NCI-H2029 (cell line): ENCODE results near the gene GALNT16.

Experiments used
- DNase-seq: peaks from one replicate; lab custom pipeline; 2025; lab: John Stamatoyannopoulos, UW

Gene GALNT16

DNA sequence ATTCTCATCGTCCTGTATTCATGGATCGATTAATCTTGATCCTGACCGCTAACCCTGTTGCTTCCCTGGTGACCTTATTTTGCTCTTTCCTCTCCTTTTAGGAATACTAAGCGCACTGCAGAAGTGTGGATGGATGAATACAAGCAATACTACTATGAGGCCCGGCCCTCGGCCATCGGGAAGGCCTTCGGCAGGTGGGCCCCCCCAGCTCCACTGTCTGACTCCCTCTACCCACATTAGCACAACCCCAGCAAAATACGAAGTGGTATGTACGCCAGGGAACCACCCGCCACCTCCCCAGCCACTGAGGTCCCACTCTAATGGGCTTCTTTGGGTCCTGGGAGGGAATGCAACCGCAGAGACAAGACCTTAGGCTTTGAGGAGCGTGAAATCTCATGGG is 79.5 kb downstream of the GALNT16 start:
- no peak for DNase-seq

- no peak for DNase-seq
Measured at GRCh38 chr14:69342928-69343525, 83.1 kb downstream of the GALNT16 start.

DNA sequence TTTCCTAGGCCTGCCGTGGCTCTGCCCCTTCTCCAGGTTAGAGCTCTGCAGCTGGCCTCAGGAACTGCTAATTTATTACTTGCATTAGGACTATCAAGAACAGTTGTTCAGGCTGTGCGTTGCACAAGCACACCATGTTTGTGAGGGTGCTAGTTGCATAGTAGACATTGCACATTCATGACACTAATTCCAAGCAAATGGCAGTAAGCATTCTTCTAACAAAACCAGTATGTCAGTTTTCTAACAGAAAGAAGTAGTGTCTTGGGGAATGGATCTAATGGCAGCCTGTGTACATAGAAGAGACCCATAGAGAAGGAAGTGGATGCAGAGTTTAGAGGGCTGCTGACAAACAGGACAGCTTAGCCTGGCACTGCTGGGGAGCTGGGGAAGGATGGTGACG is 84.2 kb downstream of the GALNT16 start:
- DNase-seq, result no peak

- no peak for DNase-seq
Measured at GRCh38 chr14:69345402-69345801, 85.4 kb downstream of the GALNT16 start.

DNA sequence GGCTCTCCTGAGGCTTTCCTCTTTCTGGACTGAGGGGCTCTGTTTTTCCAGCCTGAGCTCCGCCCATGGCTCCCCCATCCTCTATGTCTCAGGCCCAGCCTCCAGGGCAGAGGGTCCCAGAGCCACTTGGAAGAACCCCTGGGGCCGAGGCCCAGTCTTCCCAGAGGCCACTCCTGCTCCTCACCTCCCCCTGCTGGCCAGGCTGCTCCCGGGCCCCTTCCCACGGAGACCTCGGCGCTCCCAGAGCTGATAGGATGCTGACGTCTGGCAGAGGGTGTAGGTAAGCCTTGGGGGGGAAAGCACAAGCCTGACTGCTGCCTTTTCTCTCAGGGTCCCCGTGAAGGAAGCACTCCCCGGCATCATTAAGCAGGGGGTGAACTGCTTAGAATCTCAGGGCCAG is 86.8 kb downstream of the GALNT16 start:
- DNase-seq, result no peak

GRCh38 chr14:69349091-69349777 is 89.3 kb downstream of the GALNT16 start:
- no peak for DNase-seq

DNA sequence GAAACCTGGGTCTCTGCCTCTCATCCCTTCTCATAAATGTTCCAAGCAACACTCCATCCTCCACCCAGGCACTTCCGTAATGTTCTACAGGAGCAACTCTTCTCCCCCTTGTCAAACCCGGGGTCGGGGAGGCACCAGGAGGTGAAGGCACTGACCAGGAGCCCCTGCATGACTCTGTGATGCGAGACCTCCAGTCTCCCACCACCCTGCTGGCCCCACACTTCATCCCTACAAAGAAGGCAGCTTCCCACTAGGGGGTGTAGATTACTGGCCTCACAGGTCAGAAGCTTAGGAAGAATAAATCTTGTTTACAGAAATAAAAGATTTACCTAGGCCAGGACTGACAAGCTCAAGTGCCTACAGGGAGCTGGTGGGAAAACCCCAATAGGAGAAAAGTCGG is 90.9 kb downstream of the GALNT16 start:
- DNase-seq, result no peak

DNA sequence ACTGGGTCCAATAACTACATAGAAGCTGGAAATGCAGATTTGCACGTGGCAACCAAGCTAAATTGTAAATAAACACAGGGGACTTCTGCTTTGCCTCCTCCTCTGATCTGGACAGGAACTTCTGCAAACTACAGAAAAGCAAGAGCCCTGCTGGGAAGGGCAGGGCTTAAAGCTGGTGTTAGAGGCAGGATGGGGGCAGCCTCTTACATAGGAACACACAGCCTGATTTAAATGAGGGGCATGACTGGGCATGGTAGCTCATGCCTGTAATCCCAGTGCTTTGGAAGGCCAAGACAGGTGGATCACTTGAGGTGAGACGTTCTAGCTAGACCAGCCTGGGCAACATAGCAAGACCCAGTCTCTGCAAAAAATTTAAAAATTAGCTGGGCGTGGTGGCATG is 91.4 kb downstream of the GALNT16 start:
- DNase-seq, result no peak

DNA sequence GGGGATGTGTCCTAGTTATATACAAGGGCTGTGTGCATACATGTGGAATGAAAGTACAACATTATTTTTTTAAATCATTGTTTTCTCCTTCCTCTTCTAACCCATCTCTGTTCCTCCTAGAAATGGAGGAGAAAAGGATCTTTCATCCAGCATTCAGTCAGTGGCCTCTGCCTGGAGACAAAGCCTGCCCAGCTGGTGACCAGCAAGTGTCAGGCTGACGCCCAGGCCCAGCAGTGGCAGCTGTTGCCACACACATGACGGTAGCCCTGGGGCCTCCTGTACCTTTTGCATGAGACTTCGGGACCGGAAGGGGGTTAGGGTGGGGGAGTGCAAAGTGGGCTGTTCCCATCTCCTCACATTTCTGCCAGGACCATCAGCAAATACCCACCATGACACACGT is 92.0 kb downstream of the GALNT16 start:
- no peak for DNase-seq

DNA sequence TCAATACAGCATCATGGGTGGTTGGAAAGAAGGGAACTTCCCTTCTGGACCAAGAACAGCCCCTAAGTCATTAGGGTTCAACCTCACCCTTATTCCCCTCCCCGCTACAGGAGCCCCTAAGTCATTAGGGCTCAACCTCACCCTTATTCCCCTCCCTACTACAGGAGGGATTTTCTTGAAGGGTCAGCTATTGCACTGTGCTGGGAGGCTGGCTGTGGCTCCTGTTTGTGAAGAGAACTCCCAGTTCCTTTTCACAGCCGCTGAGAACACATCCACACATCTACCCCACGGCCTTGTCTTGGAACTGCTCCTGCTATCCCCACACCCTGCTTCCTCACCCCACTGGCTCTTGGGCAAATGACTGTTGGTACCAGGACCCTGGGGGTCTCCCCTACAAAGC is 93.2 kb downstream of the GALNT16 start:
- no peak for DNase-seq

- no peak for DNase-seq
Measured at GRCh38 chr14:69354383-69355153, 94.6 kb downstream of the GALNT16 start.

DNA sequence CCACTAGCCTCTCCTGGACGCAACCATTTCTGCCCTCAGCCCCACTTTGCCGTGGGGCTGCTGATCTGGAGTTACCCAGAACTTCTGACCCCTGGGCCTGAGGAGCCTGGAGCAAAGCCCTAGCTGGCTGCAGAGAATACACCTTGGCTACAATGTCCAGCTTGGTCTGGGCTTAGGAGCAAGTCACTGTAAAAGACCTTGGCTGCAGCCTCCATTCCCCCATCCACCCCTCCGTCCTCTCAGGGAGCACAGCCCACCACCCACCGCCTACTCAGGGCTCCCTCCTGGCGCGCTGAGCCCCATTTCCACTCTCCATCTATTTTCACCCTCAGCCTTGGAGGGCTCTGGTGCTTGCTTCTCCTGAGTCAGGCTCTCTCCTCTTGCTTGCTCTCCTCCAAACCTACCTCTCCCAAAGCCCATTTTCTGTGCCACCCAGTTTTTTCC is 95.2 kb downstream of the GALNT16 start:
- DNase-seq, result no peak

DNA sequence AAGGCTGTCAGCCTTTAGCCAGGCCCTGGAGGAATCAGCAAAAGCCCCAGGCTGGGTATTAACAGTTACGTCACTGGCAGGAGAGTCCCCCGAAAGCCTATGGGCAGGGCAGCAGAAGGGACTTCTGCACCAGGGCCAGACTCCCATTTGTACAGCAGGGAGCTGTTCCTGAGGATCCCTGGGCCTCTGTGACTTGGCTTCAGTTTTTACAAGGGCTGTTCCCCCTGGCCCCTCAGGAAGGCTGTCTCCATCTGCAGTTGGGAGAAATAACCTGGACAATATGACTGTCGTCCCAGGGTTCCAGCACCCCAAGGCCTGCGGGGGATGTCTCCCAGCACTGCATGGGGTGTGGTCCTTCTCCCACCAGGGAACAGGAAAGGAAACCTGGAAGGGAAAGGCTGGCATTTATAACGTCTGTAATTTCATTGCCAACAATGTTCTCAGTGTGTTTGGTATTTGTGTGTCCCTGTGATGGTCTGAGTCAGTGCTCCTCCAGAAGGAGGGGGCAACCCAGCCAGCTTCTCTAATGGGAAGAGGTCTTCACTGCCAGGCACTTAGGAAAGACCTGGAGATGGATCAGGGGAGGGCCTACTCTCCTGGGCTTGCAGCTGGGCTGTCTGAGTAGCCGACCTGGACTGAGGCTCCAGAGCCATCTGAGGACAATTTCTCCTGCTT is 95.8 kb downstream of the GALNT16 start:
- DNase-seq, result no peak

DNA sequence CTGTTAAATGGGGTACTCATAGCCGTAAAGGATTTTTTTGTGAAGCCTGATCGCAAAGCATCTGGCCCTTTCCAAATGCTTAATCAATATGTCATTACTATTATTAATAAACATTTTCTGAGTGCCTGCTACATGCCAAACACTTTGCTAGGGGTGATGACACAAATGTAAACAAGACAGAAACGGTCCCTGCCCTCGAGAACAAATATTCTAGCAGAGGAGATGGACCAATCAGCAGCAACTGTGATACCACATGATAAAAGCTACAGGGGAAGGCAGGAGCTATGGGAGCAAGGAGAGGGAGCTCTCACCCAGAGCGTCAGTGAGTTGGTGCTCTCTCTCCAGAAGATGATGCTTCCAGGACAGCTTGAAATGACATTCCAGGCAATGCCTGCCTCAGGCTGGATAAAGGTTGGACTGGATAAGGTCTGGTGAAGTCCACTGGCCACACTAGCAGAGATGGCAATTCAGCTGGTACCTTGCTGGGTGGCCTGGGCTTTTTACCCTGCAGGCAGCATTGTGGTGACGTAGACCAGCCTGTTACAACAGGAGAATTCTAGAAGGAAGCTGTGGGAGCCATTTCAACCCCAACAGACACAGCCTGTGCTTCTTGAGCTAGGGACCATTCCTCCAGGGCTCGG is 97.1 kb downstream of the GALNT16 start:
- DNase-seq, result no peak

DNA sequence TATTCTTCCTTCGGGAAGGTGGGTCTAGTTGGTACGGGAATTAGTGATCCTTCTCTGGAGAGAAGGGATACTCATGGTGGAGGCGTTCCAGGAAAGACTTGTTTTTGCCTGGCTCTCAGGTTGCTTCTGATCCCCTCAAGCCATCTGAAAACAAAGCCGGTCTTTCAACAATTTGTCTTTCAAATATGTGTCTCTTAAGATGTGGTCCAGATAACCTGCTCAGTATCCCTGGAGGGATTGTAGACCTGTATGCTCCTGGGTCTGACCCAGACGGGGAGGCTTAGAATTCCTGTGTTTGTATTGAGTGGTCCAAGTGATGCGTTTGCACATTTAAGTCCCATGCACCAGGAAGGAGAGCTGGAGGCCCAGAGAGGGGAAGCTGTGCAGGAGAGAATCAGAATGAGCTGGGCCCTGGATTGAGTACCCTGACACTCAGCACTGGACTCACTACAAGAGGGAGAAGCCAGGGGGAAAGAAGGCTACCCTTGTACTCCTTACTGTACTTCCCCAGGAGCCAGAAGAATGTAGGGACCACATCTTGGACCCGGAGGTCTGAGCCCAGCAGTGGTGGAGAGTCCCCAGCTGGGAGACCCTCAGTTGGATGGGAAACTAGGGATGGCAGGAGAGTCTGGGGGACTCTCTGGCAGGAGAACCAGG is 97.7 kb downstream of the GALNT16 start:
- DNase-seq, result no peak

GRCh38 chr14:69358233-69358963 is 98.4 kb downstream of the GALNT16 start:
- no peak for DNase-seq

GRCh38 chr14:69358966-69359365 is 99.0 kb downstream of the GALNT16 start:
- no peak for DNase-seq

GRCh38 chr14:69360438-69361108 is 100.6 kb downstream of the GALNT16 start:
- no peak for DNase-seq

- DNase-seq, result no peak
Measured at GRCh38 chr14:69363055-69363454, 103.1 kb downstream of the GALNT16 start.

DNA sequence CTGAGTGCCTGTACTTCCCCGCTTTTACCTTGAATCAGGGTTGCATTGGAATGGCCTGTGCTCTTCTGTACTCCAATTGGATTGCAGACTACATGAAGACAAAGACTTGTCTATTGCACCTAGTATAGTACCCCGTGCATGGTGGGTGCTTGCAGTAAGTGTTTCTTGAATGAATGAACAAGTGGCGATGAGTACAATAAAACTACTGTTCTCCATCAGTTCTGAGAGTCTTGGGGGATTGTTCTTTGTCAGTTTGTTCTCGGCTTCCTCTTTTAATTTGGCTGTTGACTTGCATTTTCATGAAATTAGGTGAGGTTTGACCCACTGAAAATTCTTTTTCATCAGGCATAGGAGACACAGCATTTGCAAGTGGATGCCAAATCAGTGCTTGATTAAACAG is 104.0 kb downstream of the GALNT16 start:
- no peak for DNase-seq
